MCF 10A (cell line): ENCODE data around the gene AIM2. TPM values are rescaled to one million over a fixed set of nuclear protein-coding genes. Genes with fewer than 3 reads are reported as not detected.

Experiments used
- BruUV-seq: library from RNA; stranded (reverse); fragments of 400-500 nt; replicated peaks from 2 replicates; lab custom pipeline; 2021; lab: Mats Ljungman, UMichigan
- CTCF ChIA-PET: fragments of 300-600 bp; sonication (Branson Sonifier 250); formaldehyde crosslinking; extraction: SDS; loops from one replicate; lab custom pipeline; 2021; ENCODE audit warnings: antibody characterized with exemption, inconsistent platforms; lab: Yijun Ruan, JAX
- POLR2A ChIA-PET: fragments of 300-600, 350-650 bp; sonication (Branson Sonifier 250); formaldehyde crosslinking; extraction: SDS; loops from one replicate; lab custom pipeline; 2020; ENCODE audit warnings: antibody characterized with exemption, inconsistent platforms; lab: Yijun Ruan, JAX
- DNase-seq: peaks from one replicate; pipeline ENCODE4 v3.0.0-alpha.2; 2018; ENCODE audit not compliant: unreplicated experiment
- H3K27ac Mint-ChIP-seq: one replicate; pipeline ENCODE4 v1.8.0; 2022; ENCODE audit warnings: mild to moderate bottlenecking, low read depth, mixed read lengths; ENCODE audit not compliant: unreplicated experiment
- H3K27me3 Mint-ChIP-seq: one replicate; pipeline ENCODE4 v1.8.0; 2022; ENCODE audit warnings: mixed read lengths; ENCODE audit not compliant: insufficient read depth, unreplicated experiment
- H3K36me3 Mint-ChIP-seq: one replicate; pipeline ENCODE4 v1.8.0; 2022; ENCODE audit warnings: mild to moderate bottlenecking, moderate library complexity, mixed read lengths; ENCODE audit not compliant: insufficient read depth, unreplicated experiment
- H3K4me1 Mint-ChIP-seq: one replicate; pipeline ENCODE4 v1.8.0; 2022; ENCODE audit warnings: mixed read lengths; ENCODE audit not compliant: insufficient read depth, unreplicated experiment
- H3K4me3 Mint-ChIP-seq: one replicate; pipeline ENCODE4 v1.8.0; 2022; ENCODE audit warnings: mild to moderate bottlenecking, moderate library complexity, mixed read lengths; ENCODE audit not compliant: unreplicated experiment
- H3K9me3 Mint-ChIP-seq: one replicate; pipeline ENCODE4 v1.8.0; 2022; ENCODE audit warnings: mixed read lengths; ENCODE audit not compliant: unreplicated experiment
- intact Hi-C: fragments of 100-400 bp; cut with micrococcal nuclease; formaldehyde crosslinking; loops from 2 replicates; pipeline ENCODE4 v1.14.1; 2022
- total RNA-seq: library from RNA; stranded (reverse); gene quantifications from 2 replicates; pipeline ENCODE4 v1.2.3, GENCODE V29; 2022
- TF ChIP-seq, protein P1 (sequence below): fragments of 200-600 bp; IDR thresholded peaks from one replicate; pipeline ENCODE4 v1.8.0; 2022; ENCODE audit warnings: antibody characterized with exemption, mild to moderate bottlenecking; ENCODE audit not compliant: unreplicated experiment

Gene AIM2
- total RNA-seq, 1 experiment from 2014 or later, result not detected

- CTCF ChIA-PET, result interaction anchor here (0.6 kb wide), 2 partner anchors 24 to 110 kb away, joined by 3 read pairs; partner anchors contain the start of gene AIM2
- no peak for DNase-seq
- Mint-ChIP-seq H3K36me3 (no peaks in the 10 kb centered on the region), H3K9me3 (no peaks in the 10 kb centered on the region), H3K27me3 (no peaks in the 10 kb centered on the region), H3K4me3 (no peak overlapping the region), H3K27ac (no peak overlapping the region), H3K4me1 (peaks cover 4% of the 10 kb centered on the region)
- intact Hi-C loops, result no loop called here
- no TSS peak for BruUV-seq
- POLR2A ChIA-PET, result no interaction called here
- TF ChIP-seq, protein P1, sequence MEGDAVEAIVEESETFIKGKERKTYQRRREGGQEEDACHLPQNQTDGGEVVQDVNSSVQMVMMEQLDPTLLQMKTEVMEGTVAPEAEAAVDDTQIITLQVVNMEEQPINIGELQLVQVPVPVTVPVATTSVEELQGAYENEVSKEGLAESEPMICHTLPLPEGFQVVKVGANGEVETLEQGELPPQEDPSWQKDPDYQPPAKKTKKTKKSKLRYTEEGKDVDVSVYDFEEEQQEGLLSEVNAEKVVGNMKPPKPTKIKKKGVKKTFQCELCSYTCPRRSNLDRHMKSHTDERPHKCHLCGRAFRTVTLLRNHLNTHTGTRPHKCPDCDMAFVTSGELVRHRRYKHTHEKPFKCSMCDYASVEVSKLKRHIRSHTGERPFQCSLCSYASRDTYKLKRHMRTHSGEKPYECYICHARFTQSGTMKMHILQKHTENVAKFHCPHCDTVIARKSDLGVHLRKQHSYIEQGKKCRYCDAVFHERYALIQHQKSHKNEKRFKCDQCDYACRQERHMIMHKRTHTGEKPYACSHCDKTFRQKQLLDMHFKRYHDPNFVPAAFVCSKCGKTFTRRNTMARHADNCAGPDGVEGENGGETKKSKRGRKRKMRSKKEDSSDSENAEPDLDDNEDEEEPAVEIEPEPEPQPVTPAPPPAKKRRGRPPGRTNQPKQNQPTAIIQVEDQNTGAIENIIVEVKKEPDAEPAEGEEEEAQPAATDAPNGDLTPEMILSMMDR, result no peak
These were observed 24.0 kb upstream of the AIM2 start for GRCh38 chr1:159100589-159100988.

DNA sequence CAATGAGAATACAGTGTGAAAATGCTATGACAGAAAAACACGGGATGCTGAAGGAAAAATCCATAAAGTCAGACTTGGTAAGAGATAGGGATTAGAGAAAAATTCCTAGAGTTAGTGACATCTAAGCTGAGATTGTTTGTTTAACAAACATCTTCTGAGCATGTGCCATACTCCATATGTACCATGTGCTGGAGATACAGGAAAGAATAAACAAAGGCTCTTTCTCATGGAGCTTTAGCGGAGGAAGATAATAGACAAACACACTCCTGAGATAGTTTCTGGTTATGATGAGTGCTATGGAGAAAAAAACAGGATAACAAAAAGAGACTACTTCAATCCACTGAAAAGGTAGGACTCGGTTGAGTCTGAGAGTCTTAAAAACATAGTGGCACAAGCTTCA, 22.0 kb upstream of the AIM2 start:
- no peak overlapping the region for H3K27ac Mint-ChIP-seq
- TF ChIP-seq, protein P1, result no peak
- no peaks in the 10 kb centered on the region for H3K9me3 Mint-ChIP-seq
- no peaks in the 10 kb centered on the region for H3K27me3 Mint-ChIP-seq
- peaks cover 4% of the 10 kb centered on the region for H3K4me1 Mint-ChIP-seq
- POLR2A ChIA-PET, result interaction anchor here (1.6 kb wide), 1 partner anchor 15 kb away, joined by 5 read pairs; no protein-coding TSS in a partner anchor
- no peak overlapping the region for H3K4me3 Mint-ChIP-seq
- no peak for DNase-seq
- CTCF ChIA-PET, result interaction anchor here (0.6 to 1.9 kb wide), 3 partner anchors 26 to 913 kb away, joined by 3 to 7 read pairs (median 4); no protein-coding TSS in a partner anchor
- no peaks in the 10 kb centered on the region for H3K36me3 Mint-ChIP-seq
- intact Hi-C loops, result no loop called here
- BruUV-seq, result no TSS peak

- ChIA-PET POLR2A (interaction anchor here (0.6 to 1.4 kb wide), 7 partner anchors 10 to 1960 kb away, joined by 3 to 5 read pairs (median 3); partner anchors contain the start of gene IFI16), CTCF (interaction anchor here (0.8 to 1.6 kb wide), 4 partner anchors 14 to 943 kb away, joined by 3 to 5 read pairs (median 4); no protein-coding TSS in a partner anchor)
- TF ChIP-seq, protein P1, result no peak
- Mint-ChIP-seq H3K9me3 (no peaks in the 10 kb centered on the region), H3K4me3 (no peak overlapping the region), H3K36me3 (no peaks in the 10 kb centered on the region), H3K4me1 (peaks cover 32% of the 10 kb centered on the region), H3K27me3 (no peaks in the 10 kb centered on the region), H3K27ac (peak overlapping the region; percentile 61)
- BruUV-seq, result no TSS peak
- peak; percentile 88 for DNase-seq
- intact Hi-C loops, result no loop called here
These were observed 15.6 kb upstream of the AIM2 start for GRCh38 chr1:159092036-159092760.

DNA sequence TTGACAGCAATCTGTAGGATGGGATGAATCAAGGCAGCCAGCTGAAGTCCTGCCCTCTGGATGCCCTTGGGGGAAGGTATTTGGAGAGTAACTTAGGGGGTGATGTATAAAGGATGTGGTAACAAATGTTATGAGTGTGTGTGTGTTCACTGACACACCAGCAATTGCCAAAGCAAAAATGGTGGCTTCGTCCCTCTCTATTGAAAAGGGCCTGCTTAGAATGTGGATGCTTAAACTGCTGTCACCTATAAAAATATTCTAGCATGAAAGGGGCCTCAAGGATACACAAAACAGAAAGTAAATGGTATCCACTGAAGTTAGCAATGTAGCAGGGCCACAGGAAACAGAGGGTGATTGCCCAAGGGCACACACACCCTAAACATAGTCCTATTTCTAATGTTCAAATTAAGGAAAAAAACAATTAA, 15.1 kb upstream of the AIM2 start:
- TF ChIP-seq, protein P1, result no peak
- POLR2A ChIA-PET, result interaction anchor here (0.6 to 1.4 kb wide), 7 partner anchors 10 to 308 kb away, joined by 3 to 5 read pairs (median 3); partner anchors contain the start of gene IFI16
- Mint-ChIP-seq H3K27me3 (no peaks in the 10 kb centered on the region), H3K27ac (peak overlapping the region; percentile 61), H3K4me3 (peak overlapping the region; percentile 6), H3K36me3 (no peaks in the 10 kb centered on the region), H3K4me1 (peaks cover 32% of the 10 kb centered on the region), H3K9me3 (no peaks in the 10 kb centered on the region)
- CTCF ChIA-PET, result interaction anchor here (0.6 to 2.7 kb wide), 5 partner anchors 13 to 1109 kb away, joined by 3 to 12 read pairs (median 4); no protein-coding TSS in a partner anchor
- DNase-seq, result peak; percentile 86
- intact Hi-C loops, result no loop called here
- no TSS peak for BruUV-seq
